GM12865 (cell line): ENCODE data around the gene RNF214.

Experiments
- DNase-seq: peaks from one replicate; pipeline ENCODE4 v3.0.0; 2010; ENCODE audit warnings: low read depth
- H3K4me3 ChIP-seq: 2 replicates; pipeline ENCODE4 v1.5.1; 2011; ENCODE audit warnings: mild to moderate bottlenecking, low read depth, low read length, control low read depth
- TF ChIP-seq, protein P1 (sequence below): IDR thresholded peaks from 2 replicates; pipeline ENCODE4 v1.5.1; 2011; ENCODE audit warnings: low read length, control low read depth, low read depth, inconsistent platforms; ENCODE audit not compliant: insufficient read depth; ENCODE audit errors: missing control alignments

The RNF214 gene

DNA sequence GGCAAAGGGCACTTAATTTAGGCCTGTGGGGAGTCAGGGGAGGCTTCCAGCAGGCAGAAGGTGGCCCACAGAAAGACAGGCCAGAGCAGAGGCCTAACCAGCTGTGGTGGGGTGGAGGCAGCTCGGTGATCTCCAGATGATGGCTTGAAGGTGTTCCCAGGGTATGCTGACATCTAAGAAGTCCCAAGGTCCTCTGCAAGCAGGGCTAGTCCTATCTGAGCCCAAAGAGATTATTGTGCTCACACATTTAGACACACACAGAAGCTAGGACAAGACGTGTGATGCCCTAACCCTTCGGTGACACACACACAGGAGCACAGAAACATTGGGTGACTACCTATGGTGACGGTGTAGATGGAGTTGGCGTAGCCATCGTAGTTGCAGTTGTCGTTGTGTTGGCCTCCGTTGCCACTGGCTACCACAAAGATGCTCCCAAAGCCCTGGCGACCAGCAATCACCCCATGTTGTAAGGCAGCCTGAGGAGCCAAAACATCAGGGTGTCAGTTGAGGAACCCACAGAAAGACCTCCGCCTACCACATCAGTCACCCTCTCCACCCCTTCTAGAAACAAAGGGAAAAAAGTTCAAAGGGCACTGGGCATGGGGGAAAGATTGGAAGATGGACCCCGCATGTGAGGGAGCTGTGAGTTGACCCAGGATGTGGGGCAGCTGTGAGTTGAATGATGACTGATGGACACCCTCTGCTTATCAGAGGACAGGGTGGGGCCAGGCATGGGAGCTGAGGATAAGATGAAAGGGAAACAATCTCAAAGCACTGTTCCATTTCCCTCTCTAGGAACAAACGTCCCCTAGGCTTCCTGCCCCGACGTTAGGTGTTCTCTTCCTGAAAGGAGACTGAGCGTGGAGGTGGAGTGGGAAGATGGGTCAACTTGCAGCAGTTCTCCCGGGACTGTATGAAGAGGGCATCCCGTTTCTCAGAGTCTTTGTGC, 8.5 kb upstream of the RNF214 start:
- TF ChIP-seq, protein P1, sequence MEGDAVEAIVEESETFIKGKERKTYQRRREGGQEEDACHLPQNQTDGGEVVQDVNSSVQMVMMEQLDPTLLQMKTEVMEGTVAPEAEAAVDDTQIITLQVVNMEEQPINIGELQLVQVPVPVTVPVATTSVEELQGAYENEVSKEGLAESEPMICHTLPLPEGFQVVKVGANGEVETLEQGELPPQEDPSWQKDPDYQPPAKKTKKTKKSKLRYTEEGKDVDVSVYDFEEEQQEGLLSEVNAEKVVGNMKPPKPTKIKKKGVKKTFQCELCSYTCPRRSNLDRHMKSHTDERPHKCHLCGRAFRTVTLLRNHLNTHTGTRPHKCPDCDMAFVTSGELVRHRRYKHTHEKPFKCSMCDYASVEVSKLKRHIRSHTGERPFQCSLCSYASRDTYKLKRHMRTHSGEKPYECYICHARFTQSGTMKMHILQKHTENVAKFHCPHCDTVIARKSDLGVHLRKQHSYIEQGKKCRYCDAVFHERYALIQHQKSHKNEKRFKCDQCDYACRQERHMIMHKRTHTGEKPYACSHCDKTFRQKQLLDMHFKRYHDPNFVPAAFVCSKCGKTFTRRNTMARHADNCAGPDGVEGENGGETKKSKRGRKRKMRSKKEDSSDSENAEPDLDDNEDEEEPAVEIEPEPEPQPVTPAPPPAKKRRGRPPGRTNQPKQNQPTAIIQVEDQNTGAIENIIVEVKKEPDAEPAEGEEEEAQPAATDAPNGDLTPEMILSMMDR: no peak
- no peak overlapping the region for H3K4me3 ChIP-seq
- DNase-seq: no peak

DNA sequence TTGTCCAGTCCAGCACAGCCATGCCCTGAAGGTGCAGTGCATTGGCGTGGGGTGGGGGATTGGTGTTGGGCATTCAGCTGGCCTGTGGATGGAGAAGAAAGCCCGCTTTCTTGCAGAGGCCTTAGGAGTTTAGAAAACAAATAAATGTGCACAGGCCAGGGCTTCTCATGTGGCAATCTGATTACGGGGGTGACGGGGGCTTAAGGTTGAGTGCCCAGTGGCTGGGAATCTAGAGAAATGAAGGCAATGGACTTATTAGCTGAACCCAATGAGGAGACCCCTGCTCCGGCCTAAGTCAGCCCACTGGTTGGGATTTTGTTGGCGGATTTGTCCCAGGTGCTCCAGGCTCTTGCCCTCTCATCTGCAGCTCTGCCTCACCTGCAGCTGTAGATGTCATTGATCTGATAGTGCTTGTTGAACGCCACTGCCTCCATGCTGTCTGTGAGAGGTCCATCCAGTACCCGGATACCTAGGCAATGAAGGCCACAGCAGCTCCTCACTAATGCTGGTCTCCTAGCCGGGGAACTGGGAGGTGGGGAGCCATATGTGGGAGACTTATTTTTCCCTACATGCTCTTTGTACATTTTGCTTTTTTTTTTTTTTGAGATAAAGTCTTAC, 6.8 kb upstream of the RNF214 start:
- no peak overlapping the region for H3K4me3 ChIP-seq

DNA sequence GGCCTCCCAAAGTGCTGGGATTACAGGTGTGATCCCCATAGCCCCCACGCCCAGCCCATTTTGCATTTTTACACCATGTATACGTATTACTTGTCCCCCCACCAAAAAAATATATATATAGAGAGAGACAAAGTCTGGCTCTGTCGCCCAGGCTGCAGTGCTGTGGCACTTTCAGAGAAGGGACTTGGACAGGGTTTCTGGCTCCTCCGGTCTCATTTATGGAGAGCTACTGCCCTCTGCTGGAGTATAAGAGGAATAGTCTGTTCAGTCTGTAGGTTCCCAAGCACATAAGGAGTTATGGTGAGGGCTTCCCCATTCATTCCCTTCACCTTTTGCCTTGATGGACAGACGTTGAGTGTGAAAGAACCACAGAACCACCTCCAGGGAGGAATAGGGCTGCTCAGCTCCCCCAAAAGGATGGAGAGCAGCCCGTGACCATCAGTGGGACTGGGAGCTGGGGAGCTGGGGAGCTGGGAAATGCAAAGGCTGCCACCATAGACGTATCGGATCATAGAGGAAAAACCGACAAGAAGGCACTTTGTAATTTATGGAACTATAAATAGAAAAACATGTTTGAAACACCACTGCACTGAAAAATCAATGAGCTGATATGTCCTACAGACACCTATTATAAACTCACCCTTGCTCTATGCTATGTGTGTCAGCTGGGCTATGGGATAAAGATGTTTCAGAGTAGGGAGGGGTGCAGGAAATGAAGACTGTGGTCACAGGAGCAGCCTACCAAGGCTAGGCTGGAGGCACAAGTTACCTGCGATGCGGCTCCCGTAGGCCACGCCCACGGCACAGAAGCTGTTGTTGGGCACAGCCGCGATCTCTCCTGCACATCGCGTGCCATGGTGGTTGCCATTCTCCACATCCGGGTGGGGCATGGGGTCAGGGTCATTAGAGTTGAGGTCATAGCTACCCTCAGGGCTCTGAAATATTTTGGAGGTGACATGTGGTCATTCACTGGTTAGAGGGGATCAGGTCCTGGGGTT, 5.8 kb upstream of the RNF214 start:
- no peak overlapping the region for H3K4me3 ChIP-seq
- peak; percentile 83 for DNase-seq
- TF ChIP-seq, protein P1: peak; percentile 79

More for the DNA sequence above, 6.8 kb upstream of the RNF214 start:
- TF ChIP-seq, protein P1: no peak
- DNase-seq: no peak

DNA sequence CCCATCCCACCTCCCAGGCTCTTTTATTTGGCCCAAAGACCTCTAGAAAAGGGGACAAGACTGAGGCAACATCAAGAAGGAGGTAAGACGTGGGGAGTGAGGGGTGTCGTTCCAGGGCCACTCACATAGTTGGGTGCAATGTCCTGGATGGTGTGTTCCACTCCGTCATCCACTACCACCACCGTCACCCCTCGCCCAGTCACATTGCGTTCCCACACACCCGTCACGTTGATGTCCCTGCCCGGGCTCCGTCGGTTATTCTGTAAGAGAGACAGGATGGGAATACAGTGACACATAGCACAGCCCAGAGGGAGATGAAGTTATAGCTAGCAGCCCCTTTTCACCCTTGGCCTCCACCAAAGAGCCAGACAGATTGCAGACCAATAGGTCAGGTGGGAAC, 4.4 kb upstream of the RNF214 start:
- DNase-seq: no peak
- no peak overlapping the region for H3K4me3 ChIP-seq
- TF ChIP-seq, protein P1: no peak

DNA sequence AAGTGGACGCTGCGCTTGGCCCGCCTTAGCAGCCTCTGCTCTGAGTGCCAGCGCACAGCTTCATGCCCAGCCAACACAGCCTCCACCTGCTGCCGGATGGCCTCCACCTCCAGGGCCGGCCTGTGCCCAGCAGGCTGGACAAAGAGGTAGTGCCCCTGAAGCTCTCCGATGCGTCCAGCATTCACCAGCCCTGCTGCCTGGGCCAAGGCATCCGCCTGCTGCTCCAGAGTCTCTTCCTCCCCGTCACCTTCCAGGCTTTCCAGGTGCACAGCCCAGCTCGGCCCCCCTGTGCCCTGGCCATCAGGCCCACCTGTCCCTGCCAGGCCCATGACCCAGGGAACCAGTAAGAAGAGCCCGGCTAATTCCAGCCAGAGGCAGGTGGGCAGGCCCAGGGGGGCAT, 3.1 kb upstream of the RNF214 start:
- no peak overlapping the region for H3K4me3 ChIP-seq

DNA sequence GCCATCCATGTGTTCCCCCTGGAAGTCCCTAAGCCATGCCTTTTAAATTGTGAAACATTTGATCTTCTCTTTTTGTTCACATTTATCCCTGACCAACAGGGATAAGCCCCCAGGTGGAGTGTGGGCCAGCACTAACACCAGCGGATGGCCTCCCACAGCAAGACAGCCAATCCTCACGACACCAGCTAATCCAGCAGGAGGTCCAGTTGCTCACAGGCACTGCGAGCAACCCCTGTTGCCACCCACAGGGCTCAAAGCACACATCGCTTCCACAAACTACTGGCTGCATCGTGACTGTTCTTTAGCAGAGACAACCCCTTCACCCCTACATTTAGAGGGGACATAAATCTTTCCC, 2.6 kb upstream of the RNF214 start:
- H3K4me3 ChIP-seq: no peak overlapping the region; the same call in 1 of the 2 replicates
- DNase-seq: no peak
- TF ChIP-seq, protein P1: no peak

More for the DNA sequence above, 3.1 kb upstream of the RNF214 start:
- TF ChIP-seq, protein P1: no peak
- no peak for DNase-seq
